Thyroid gland (tissue), 4 donors: ENCODE data around the gene CCDC116. TPM values are rescaled to one million over a fixed set of nuclear protein-coding genes. Genes with fewer than 3 reads are reported as not detected.
"Not testable (repeated sequence)": the region's sequence is repeated elsewhere in the genome, so short reads cannot be mapped to it uniquely, and the experiment has no call there.

ENCODE experiments used
- DNase-seq, 2 donors: peaks; one replicate each; pipeline ENCODE4 v3.0.0-alpha.2; 2019
- H3K27ac ChIP-seq, 3 donors: fragments of 200-600 bp; sonication (generic); 1 replicate in 2 of 3; 2 replicates in 1 of 3; pipeline ENCODE4 v1.5.1; 2016 to 2019; ENCODE audit warnings: mild to moderate bottlenecking in 1 of 3, moderate library complexity in 1 of 3
- H3K27me3 ChIP-seq: fragments of 200-600 bp; sonication (generic); one replicate; pipeline ENCODE4 v1.5.1; 2019
- H3K36me3 ChIP-seq, 2 donors: fragments of 200-600 bp; sonication (generic); one replicate each; pipeline ENCODE4 v1.5.1; 2016 to 2019
- H3K4me1 ChIP-seq, 2 donors: fragments of 200-600 bp; sonication (generic); one replicate each; pipeline ENCODE4 v1.5.1; 2017 to 2019
- H3K4me3 ChIP-seq, 3 donors: fragments of 200-600 bp; sonication (generic); replicated peaks in 1 of 3; 1 replicate in 2 of 3; 2 replicates in 1 of 3; pipeline ENCODE4 v1.5.1; 2016; ENCODE audit warnings: mild to moderate bottlenecking in 1 of 3
- H3K9me3 ChIP-seq: fragments of 200-600 bp; sonication (generic); one replicate; pipeline ENCODE4 v1.5.1; 2017
- POLR2A ChIP-seq, 2 donors: fragments of 450-650 bp; IDR thresholded peaks; one replicate each; pipeline ENCODE4 v1.6.1; 2017; ENCODE audit warnings: antibody characterized with exemption in 2 of 2, mild to moderate bottlenecking in 2 of 2, moderate library complexity in 1 of 2
- WGBS, 2 donors: methylation state at CpG; one replicate each; pipeline ENCODE4 v1.1.5; 2017; 5-methylcytosine and 5-hydroxymethylcytosine counted together
- intact Hi-C: fragments of 100-400 bp; cut with DNase I; formaldehyde crosslinking; loops from one replicate; pipeline ENCODE4 v1.15.1; 2023
- total RNA-seq, 4 donors: library from RNA; depleted of rRNA; stranded (reverse); fragments of >200 nt; gene quantifications; one replicate each; pipeline ENCODE4 v1.2.3, GENCODE V29; 2016
- TF ChIP-seq, protein P1 (sequence below), 6 experiments: fragments of 200-600 bp in 3 of 6; fragments of 450-650 bp in 3 of 6; sonication (generic) in 3 of 6; IDR thresholded peaks; one replicate each; pipeline ENCODE4 v1.5.1; 2016 to 2019; ENCODE audit warnings: antibody characterized with exemption in 6 of 6, mild to moderate bottlenecking in 2 of 6, inconsistent platforms in 1 of 6, moderate library complexity in 1 of 6

Gene CCDC116
- total RNA-seq, 4 donors from 2014 or later: 0.27 to 1.6 (median 0.74) TPM

DNA sequence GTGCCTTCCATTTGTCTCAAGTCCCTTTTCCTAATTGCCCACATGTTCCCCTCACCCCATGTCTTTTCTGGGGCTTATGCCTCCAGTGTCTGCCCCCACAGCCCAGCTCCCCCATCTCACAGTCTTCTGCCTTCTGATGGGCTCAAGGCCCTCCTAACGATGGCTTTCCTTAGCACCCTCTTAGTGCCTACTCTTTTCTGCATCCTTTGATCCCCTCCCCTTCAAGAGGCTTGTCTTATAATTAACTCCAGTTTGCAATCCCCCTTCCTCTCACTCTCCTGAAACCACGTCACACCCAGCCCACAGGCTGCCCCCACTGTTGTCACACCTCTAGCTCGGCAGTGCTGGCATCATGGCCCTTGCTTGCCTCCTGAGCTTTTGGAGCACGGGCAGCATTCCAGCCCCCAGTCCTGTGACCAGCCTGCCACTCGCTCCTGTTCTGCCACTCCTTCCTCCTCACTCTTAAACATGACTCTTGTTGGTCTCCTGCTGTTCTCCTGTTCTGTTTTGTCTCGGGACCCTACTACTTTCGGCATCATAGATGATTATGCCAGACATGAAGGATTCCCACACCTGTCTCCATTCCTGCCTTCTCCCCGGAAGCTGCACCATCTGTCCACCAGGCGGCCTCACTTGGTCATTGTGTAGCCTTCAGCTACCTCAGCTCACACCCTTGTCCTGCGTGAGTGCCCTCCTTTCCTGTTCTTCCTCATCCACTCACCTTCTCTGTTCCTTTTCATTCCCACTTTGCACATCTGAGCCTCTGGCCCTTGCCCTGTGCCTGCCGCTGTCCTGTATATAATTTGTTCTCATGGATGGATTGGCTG is 38.9 kb upstream of the CCDC116 start:
- intact Hi-C loops: no loop called here

DNA sequence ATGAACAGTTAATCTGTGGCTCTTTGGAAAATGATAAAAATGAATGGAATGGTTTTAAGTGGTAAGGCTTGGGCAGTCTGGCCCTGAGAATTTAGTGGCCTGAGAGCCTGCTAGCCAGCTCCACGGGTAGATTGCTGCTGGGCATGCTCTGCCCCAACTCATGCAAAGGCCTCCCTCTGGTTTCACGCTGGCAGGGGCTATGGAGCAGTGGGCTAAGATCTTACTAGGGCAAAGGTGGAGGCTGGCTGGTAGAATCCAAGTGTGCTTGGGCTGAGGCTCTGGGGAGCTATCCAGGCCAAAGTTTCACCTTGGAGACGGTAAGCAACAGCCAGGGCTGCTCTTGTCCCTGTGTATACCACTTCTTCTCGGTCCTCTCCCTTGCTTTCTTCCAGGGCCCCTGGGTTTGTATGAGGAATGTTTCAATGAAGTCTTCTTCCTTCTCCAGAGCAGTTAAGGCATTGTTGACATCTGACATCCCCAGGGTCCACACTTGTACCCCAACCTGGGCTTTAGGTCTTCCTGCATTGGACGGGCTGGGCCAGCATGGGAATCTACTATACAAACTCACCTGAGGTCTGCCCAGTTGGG is 37.6 kb upstream of the CCDC116 start:
- DNase-seq: no peak
- Histone ChIP-seq H3K4me1 (peaks cover 12 to 24% of the 10 kb centered on the region in 2 donors), H3K27me3 (no peaks in the 10 kb centered on the region), H3K9me3 (no peaks in the 10 kb centered on the region), H3K36me3 (peaks cover 0 to 22% of the 10 kb centered on the region in 2 donors), H3K27ac (no peak overlapping the region), H3K4me3 (no peak overlapping the region)
- 83 to 88% methylated on average over 5 of the region's 5 CpGs for WGBS, 2 donors
- intact Hi-C loops: no loop called here
- TF ChIP-seq, protein P1, sequence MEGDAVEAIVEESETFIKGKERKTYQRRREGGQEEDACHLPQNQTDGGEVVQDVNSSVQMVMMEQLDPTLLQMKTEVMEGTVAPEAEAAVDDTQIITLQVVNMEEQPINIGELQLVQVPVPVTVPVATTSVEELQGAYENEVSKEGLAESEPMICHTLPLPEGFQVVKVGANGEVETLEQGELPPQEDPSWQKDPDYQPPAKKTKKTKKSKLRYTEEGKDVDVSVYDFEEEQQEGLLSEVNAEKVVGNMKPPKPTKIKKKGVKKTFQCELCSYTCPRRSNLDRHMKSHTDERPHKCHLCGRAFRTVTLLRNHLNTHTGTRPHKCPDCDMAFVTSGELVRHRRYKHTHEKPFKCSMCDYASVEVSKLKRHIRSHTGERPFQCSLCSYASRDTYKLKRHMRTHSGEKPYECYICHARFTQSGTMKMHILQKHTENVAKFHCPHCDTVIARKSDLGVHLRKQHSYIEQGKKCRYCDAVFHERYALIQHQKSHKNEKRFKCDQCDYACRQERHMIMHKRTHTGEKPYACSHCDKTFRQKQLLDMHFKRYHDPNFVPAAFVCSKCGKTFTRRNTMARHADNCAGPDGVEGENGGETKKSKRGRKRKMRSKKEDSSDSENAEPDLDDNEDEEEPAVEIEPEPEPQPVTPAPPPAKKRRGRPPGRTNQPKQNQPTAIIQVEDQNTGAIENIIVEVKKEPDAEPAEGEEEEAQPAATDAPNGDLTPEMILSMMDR (IDR thresholded peaks at IDR 0.05): no peak
- no peak for TF ChIP-seq POLR2A (IDR thresholded peaks at IDR 0.05)

More for the DNA sequence above, 38.9 kb upstream of the CCDC116 start:
- Histone ChIP-seq H3K36me3 (peaks cover 0 to 22% of the 10 kb centered on the region in 2 donors), H3K27ac (no peak overlapping the region), H3K9me3 (no peaks in the 10 kb centered on the region), H3K4me1 (peaks cover 12 to 19% of the 10 kb centered on the region in 2 donors), H3K4me3 (no peak overlapping the region), H3K27me3 (no peaks in the 10 kb centered on the region)
- TF ChIP-seq POLR2A (IDR thresholded peaks at IDR 0.05): no peak
- TF ChIP-seq, protein P1 (IDR thresholded peaks at IDR 0.05): no peak
- no peak for DNase-seq
- WGBS, 2 donors: 83 to 88% methylated on average over 11 of the region's 11 CpGs

DNA sequence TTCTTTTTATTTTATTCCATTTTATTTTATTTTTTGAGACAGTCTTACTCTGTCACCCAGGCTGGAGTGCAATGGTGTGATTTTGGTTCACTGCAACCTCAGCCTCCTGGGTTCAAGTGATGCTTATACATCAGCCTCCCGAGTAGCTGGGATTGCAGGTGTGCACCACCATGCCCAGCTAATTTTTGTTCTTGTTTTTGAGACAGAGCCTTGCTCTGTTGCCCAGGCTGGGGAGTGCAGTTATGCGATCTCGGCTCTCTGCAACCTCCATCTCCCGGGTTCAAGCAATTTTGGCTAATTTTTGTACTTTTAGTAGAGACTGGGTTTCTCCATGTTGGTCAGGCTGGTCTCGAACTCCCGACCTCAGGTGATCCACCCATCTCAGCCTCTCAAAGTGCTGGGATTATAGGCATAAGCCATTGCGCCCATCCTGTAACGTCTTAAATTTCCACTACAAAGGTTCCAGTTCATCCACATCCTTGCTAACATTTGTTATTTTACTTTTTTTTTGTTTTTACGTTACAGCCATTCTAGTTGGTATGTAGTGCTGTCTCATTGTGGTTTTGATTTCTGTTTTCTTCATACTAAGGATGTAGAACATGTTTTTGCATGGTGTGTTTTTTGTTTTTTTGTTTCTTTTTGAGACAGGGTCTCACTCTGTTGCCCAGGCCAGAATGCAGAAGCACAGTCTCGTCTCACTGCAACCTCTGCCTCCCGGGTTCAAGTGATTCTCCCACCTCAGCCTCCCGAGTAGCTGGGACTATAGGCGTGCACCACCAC is 36.0 kb upstream of the CCDC116 start:
- 97 to 98% methylated on average over 13 of the region's 13 CpGs for WGBS, 2 donors
- H3K4me1 ChIP-seq: peaks cover 1 to 14% of the 10 kb centered on the region in 2 donors
- intact Hi-C loops, H3K27me3 ChIP-seq, DNase-seq, H3K9me3 ChIP-seq, H3K27ac ChIP-seq, H3K4me3 ChIP-seq: not testable (repeated sequence)
- peaks cover 0 to 22% of the 10 kb centered on the region in 2 donors for H3K36me3 ChIP-seq

- Histone ChIP-seq H3K36me3 (peaks cover 0 to 16% of the 10 kb centered on the region in 2 donors), H3K9me3 (no peaks in the 10 kb centered on the region), H3K4me3 (no peak overlapping the region), H3K27me3 (no peaks in the 10 kb centered on the region), H3K4me1 (peaks cover 0 to 5% of the 10 kb centered on the region in 2 donors), H3K27ac (no peak overlapping the region)
- intact Hi-C loops: no loop called here
- 93 to 95% methylated on average over 3 of the region's 3 CpGs for WGBS, 2 donors
- TF ChIP-seq, protein P1 (IDR thresholded peaks at IDR 0.05): no peak
- no peak for TF ChIP-seq POLR2A (IDR thresholded peaks at IDR 0.05)
- no peak for DNase-seq
Observed at GRCh38 chr22:21598302-21598701, 34.3 kb upstream of the CCDC116 start.

- Histone ChIP-seq H3K27ac (no peak overlapping the region), H3K4me3 (no peak overlapping the region), H3K4me1 (peaks cover 0 to 5% of the 10 kb centered on the region in 2 donors), H3K9me3 (no peaks in the 10 kb centered on the region), H3K36me3 (peaks cover 0 to 7% of the 10 kb centered on the region in 2 donors), H3K27me3 (no peaks in the 10 kb centered on the region)
- intact Hi-C loops: no loop called here
- WGBS, 2 donors: 73 to 81% methylated on average over 6 of the region's 6 CpGs
- no peak for DNase-seq
- no peak for TF ChIP-seq POLR2A (IDR thresholded peaks at IDR 0.05)
- TF ChIP-seq, protein P1 (IDR thresholded peaks at IDR 0.05): no peak
Observed at GRCh38 chr22:21599053-21599893, 33.3 kb upstream of the CCDC116 start.
